SK-N-SH treated with all-trans-retinoic acid at 6 μM for 48 hours (cell line): ENCODE data around the gene CANT1.

Experiments
- ATAC-seq: fragments of 200-7000 bp; cut with Tn5 transposase; 3 replicates; pipeline ENCODE4 v1.9.1; 2020; ENCODE audit warnings: mild to moderate bottlenecking, moderate library complexity
- ARNTL ChIP-seq: fragments of 450-650 bp; formaldehyde crosslinking; IDR thresholded peaks from 2 replicates; pipeline ENCODE4 v1.5.0; 2020; ENCODE audit warnings: low read depth, mild to moderate bottlenecking, moderate library complexity, borderline replicate concordance
- CSDC2 ChIP-seq: fragments of 250-450 bp; sonication (Bioruptor Pico); IDR thresholded peaks from 2 replicates; pipeline ENCODE4 v1.5.0; 2020; ENCODE audit warnings: mild to moderate bottlenecking, moderate library complexity
- GLIS3 ChIP-seq: fragments of 250-450 bp; sonication (Bioruptor Pico); IDR thresholded peaks from 2 replicates; pipeline ENCODE4 v1.5.0; 2020; ENCODE audit warnings: mild to moderate bottlenecking, moderate library complexity
- ISL1 ChIP-seq: fragments of 250-450 bp; sonication (Bioruptor Pico); IDR thresholded peaks from 2 replicates; pipeline ENCODE4 v2.1.2; 2022; ENCODE audit warnings: mild to moderate bottlenecking, moderate library complexity
- OSR1 ChIP-seq: fragments of 250-450 bp; sonication (Bioruptor Pico); IDR thresholded peaks from 2 replicates; pipeline ENCODE4 v1.8.0; 2022; ENCODE audit warnings: moderate library complexity, mild to moderate bottlenecking, inconsistent platforms
- PPARA ChIP-seq: fragments of 250-450 bp; sonication (Bioruptor Pico); IDR thresholded peaks from 2 replicates; pipeline ENCODE4 v1.5.0; 2020; ENCODE audit warnings: mild to moderate bottlenecking, borderline replicate concordance
- TCF4 ChIP-seq: fragments of 250-450 bp; sonication (Bioruptor Pico); IDR thresholded peaks from 2 replicates; pipeline ENCODE4 v1.8.0; 2021; ENCODE audit warnings: mild to moderate bottlenecking, moderate library complexity, borderline replicate concordance
- TOX ChIP-seq: fragments of 250-450 bp; sonication (Bioruptor Pico); IDR thresholded peaks from 2 replicates; pipeline ENCODE4 v1.8.0; 2021; ENCODE audit warnings: mild to moderate bottlenecking, moderate library complexity, borderline replicate concordance
- ZFP3 ChIP-seq: fragments of 250-450 bp; sonication (Bioruptor Pico); IDR thresholded peaks from 2 replicates; pipeline ENCODE4 v1.5.0; 2020; ENCODE audit warnings: mild to moderate bottlenecking, moderate library complexity
- ZFP30 ChIP-seq: fragments of 450-650 bp; formaldehyde crosslinking; IDR thresholded peaks from 2 replicates; pipeline ENCODE4 v1.5.0; 2022; ENCODE audit warnings: mild to moderate bottlenecking, moderate library complexity
- ZNF565 ChIP-seq: fragments of 450-650 bp; formaldehyde crosslinking; conservative IDR thresholded peaks from 2 replicates; pipeline ENCODE4 v1.5.0; 2020; ENCODE audit warnings: low read depth, mild to moderate bottlenecking, moderate library complexity
- ZNF70 ChIP-seq: fragments of 450-650 bp; formaldehyde crosslinking; IDR thresholded peaks from 2 replicates; pipeline ENCODE4 v1.5.0; 2020; ENCODE audit warnings: mild to moderate bottlenecking, moderate library complexity
- TF ChIP-seq, protein P1 (sequence below): fragments of 250-450 bp; sonication (Bioruptor Pico); IDR thresholded peaks from 2 replicates; pipeline ENCODE4 v1.5.0; 2020; ENCODE audit warnings: mild to moderate bottlenecking, moderate library complexity
- TF ChIP-seq, protein P2 (sequence below): fragments of 250-450 bp; sonication (Bioruptor Pico); IDR thresholded peaks from 2 replicates; pipeline ENCODE4 v1.8.0; 2021; ENCODE audit warnings: low read depth, mild to moderate bottlenecking, moderate library complexity, borderline replicate concordance
- TF ChIP-seq, protein P3 (sequence below): fragments of 250-450 bp; sonication (Bioruptor Pico); IDR thresholded peaks from 2 replicates; pipeline ENCODE4 v1.8.0; 2020; ENCODE audit warnings: mild to moderate bottlenecking, moderate library complexity, borderline replicate concordance
- TF ChIP-seq, protein P4 (sequence below): fragments of 250-450 bp; sonication (Bioruptor Pico); IDR thresholded peaks from 2 replicates; pipeline ENCODE4 v1.5.1; 2020; ENCODE audit warnings: low read depth, mild to moderate bottlenecking, moderate library complexity

The CANT1 gene

DNA sequence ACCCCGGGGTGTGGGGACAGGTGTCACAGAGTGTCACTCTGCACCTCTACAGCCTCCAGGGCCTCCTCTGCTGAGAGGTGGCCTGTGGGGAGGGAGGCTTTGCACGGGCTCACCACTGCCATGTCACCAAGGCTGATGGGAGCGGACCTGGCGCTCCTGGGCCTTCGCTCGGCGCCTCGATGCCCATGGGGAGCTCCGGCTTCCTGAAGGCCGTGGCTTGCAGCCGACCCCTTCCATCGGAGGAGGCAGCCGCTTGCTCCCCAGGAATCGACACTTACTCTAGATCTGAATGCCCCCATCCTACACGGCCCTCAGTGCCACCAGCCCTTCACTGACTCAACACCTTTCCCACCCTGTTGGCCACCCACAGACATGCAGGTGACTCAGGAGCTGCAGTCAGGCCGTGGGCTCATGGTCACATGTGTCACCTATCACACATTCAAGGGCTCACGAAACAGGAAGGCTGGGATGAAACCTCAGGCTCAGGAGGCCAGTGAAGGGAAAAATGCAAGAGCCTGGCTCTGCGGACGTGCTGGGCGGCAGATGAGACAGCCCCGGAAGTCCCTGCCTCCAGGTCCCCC lies 41.7 kb downstream of the CANT1 start:
- TF ChIP-seq, protein P1, sequence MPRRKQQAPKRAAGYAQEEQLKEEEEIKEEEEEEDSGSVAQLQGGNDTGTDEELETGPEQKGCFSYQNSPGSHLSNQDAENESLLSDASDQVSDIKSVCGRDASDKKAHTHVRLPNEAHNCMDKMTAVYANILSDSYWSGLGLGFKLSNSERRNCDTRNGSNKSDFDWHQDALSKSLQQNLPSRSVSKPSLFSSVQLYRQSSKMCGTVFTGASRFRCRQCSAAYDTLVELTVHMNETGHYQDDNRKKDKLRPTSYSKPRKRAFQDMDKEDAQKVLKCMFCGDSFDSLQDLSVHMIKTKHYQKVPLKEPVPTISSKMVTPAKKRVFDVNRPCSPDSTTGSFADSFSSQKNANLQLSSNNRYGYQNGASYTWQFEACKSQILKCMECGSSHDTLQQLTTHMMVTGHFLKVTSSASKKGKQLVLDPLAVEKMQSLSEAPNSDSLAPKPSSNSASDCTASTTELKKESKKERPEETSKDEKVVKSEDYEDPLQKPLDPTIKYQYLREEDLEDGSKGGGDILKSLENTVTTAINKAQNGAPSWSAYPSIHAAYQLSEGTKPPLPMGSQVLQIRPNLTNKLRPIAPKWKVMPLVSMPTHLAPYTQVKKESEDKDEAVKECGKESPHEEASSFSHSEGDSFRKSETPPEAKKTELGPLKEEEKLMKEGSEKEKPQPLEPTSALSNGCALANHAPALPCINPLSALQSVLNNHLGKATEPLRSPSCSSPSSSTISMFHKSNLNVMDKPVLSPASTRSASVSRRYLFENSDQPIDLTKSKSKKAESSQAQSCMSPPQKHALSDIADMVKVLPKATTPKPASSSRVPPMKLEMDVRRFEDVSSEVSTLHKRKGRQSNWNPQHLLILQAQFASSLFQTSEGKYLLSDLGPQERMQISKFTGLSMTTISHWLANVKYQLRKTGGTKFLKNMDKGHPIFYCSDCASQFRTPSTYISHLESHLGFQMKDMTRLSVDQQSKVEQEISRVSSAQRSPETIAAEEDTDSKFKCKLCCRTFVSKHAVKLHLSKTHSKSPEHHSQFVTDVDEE (CRISPR knock-in tag), result no peak
- no peak for TF ChIP-seq ZFP3 (CRISPR knock-in tag)
- no peak for TF ChIP-seq OSR1
- TF ChIP-seq TOX (CRISPR knock-in tag), result no peak
- TF ChIP-seq, protein P2, sequence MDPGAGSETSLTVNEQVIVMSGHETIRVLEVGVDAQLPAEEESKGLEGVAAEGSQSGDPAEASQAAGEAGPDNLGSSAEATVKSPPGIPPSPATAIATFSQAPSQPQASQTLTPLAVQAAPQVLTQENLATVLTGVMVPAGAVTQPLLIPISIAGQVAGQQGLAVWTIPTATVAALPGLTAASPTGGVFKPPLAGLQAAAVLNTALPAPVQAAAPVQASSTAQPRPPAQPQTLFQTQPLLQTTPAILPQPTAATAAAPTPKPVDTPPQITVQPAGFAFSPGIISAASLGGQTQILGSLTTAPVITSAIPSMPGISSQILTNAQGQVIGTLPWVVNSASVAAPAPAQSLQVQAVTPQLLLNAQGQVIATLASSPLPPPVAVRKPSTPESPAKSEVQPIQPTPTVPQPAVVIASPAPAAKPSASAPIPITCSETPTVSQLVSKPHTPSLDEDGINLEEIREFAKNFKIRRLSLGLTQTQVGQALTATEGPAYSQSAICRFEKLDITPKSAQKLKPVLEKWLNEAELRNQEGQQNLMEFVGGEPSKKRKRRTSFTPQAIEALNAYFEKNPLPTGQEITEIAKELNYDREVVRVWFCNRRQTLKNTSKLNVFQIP (CRISPR knock-in tag), result no peak
- no peak for TF ChIP-seq ISL1 (CRISPR knock-in tag)
- TF ChIP-seq, protein P3, sequence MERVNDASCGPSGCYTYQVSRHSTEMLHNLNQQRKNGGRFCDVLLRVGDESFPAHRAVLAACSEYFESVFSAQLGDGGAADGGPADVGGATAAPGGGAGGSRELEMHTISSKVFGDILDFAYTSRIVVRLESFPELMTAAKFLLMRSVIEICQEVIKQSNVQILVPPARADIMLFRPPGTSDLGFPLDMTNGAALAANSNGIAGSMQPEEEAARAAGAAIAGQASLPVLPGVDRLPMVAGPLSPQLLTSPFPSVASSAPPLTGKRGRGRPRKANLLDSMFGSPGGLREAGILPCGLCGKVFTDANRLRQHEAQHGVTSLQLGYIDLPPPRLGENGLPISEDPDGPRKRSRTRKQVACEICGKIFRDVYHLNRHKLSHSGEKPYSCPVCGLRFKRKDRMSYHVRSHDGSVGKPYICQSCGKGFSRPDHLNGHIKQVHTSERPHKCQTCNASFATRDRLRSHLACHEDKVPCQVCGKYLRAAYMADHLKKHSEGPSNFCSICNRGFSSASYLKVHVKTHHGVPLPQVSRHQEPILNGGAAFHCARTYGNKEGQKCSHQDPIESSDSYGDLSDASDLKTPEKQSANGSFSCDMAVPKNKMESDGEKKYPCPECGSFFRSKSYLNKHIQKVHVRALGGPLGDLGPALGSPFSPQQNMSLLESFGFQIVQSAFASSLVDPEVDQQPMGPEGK, result no peak
- TF ChIP-seq, protein P4, sequence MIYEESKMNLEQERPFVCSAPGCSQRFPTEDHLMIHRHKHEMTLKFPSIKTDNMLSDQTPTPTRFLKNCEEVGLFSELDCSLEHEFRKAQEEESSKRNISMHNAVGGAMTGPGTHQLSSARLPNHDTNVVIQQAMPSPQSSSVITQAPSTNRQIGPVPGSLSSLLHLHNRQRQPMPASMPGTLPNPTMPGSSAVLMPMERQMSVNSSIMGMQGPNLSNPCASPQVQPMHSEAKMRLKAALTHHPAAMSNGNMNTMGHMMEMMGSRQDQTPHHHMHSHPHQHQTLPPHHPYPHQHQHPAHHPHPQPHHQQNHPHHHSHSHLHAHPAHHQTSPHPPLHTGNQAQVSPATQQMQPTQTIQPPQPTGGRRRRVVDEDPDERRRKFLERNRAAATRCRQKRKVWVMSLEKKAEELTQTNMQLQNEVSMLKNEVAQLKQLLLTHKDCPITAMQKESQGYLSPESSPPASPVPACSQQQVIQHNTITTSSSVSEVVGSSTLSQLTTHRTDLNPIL (CRISPR knock-in tag), result no peak
- TF ChIP-seq GLIS3 (CRISPR knock-in tag), result no peak
- no peak for ATAC-seq

DNA sequence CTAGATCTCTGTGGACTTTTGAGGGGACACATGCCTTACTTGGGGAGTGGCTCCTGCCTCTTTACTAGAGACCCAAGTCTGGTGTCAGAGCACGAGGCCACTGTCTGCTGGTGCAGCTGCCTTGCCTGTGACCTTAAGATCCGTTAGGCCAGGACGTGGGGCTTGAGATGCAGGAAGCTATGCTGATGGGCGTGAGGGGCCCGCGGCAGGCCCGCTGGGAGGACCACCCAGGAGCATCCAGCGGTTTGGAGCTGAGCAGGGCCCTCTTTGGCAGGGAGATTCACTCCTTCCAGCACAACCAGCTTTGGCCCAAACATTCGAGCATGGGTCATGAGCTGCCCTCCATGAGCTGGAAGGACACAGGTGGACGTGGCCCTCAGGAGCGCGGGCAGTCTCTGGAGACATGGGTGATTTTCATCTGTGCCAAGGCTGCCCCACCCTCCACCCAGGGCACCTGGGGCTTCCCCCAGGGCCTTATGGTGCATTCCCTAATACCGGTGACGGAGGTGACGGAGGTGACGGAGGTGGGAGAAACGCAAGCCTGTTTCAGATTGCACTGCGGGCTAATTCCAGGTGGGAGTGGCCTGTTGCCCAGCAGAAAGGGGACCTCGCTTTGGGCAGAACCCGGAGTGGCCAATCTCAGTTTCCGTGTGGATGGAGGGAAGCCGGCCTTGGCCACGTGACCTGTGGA lies 42.5 kb downstream of the CANT1 start:
- ATAC-seq, result no peak

More for the DNA sequence above, 42.5 kb downstream of the CANT1 start:
- TF ChIP-seq ISL1 (CRISPR knock-in tag), result no peak
- TF ChIP-seq CSDC2 (CRISPR knock-in tag), result no peak
- TF ChIP-seq, protein P2 (CRISPR knock-in tag), result no peak
- no peak for TF ChIP-seq ZFP30 (CRISPR knock-in tag)
- no peak for TF ChIP-seq ZNF565
- TF ChIP-seq ARNTL (CRISPR knock-in tag), result no peak
- TF ChIP-seq TOX (CRISPR knock-in tag), result no peak
- no peak for TF ChIP-seq PPARA
- no peak for TF ChIP-seq GLIS3 (CRISPR knock-in tag)
- TF ChIP-seq ZNF70 (CRISPR knock-in tag), result no peak
- TF ChIP-seq, protein P3, result no peak
- no peak for TF ChIP-seq OSR1
- TF ChIP-seq TCF4 (CRISPR knock-in tag), result no peak
